Right lobe of liver (tissue), 4 donors: ENCODE measurements around the gene NLRP6.

ENCODE experiments used
- POLR2A ChIP-seq: fragments of 450-650 bp; IDR thresholded peaks from one replicate; pipeline ENCODE4 v1.6.1; 2017; ENCODE audit warnings: antibody characterized with exemption, mild to moderate bottlenecking
- TF ChIP-seq, protein P1 (sequence below), 4 donors: fragments of 200-600 bp in 3 of 4; fragments of 450-650 bp in 1 of 4; IDR thresholded peaks; one replicate each; pipeline versions ENCODE4 v1.5.1 to v1.8.0; 2016 to 2022; ENCODE audit warnings: antibody characterized with exemption in 4 of 4, mild to moderate bottlenecking in 2 of 4
- donor health status: DM: no; HTN: no; CAD: no.
- donor health status: DM: no; HTN: no; CAD: no.
- donor health status: DM: no; HTN: yes; CAD: no.

DNA sequence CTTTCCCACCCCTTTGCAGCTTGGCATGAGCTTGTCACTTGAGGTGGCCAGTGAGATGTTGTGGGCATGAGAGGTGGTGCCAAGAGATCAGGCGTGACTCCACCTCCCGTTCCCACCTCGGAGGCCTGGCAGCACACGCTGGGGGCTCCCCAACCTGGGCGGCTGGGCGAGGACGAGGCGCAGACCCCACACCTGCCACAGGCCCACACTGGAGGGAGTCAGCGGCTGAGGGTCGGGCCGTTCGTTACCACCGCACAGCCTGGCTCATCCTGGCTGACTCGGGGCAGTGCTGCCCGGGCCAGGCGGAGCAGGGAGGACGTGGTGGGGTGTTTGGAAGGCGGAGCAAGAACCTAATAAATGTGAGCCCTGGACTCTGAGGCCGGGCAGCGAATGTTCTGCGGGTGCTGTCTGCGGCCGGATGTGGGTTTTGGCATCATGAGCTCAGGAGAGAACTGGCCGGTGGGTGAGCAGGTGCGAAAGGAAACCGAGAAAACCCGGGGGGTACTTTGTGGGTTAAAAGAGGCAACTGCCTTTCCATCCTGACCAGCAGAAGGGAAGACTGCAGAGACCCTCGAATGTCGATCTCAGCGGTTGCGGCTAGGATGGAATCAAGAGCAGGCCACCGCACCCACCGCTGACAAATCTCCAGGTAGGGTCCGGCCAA lies 52.6 kb downstream of the NLRP6 start:
- TF ChIP-seq, protein P1, sequence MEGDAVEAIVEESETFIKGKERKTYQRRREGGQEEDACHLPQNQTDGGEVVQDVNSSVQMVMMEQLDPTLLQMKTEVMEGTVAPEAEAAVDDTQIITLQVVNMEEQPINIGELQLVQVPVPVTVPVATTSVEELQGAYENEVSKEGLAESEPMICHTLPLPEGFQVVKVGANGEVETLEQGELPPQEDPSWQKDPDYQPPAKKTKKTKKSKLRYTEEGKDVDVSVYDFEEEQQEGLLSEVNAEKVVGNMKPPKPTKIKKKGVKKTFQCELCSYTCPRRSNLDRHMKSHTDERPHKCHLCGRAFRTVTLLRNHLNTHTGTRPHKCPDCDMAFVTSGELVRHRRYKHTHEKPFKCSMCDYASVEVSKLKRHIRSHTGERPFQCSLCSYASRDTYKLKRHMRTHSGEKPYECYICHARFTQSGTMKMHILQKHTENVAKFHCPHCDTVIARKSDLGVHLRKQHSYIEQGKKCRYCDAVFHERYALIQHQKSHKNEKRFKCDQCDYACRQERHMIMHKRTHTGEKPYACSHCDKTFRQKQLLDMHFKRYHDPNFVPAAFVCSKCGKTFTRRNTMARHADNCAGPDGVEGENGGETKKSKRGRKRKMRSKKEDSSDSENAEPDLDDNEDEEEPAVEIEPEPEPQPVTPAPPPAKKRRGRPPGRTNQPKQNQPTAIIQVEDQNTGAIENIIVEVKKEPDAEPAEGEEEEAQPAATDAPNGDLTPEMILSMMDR (IDR thresholded peaks at IDR 0.05), result no peak
- TF ChIP-seq POLR2A, result no peak
